OCI-LY1 (cell line): ENCODE measurements around the gene TRPV4.

Experiments used
- H2AFZ ChIP-seq: fragments of 200-600 bp; sonication (generic), shearing (Covaris generic); 2 replicates; pipeline ENCODE4 v1.6.0; 2014; ENCODE audit warnings: antibody characterized with exemption, mild to moderate bottlenecking, low read length
- H3F3A ChIP-seq: fragments of 200-600 bp; sonication (generic), shearing (Covaris generic); 2 replicates; pipeline ENCODE4 v1.6.0; 2014; ENCODE audit warnings: mild to moderate bottlenecking, antibody characterized with exemption, low read length, moderate library complexity; ENCODE audit not compliant: insufficient read depth
- H3K27ac ChIP-seq: fragments of 200-600 bp; sonication (generic); 2 replicates; pipeline ENCODE4 v1.5.1; 2014; ENCODE audit warnings: low read length, mixed run types, mild to moderate bottlenecking, low read depth; ENCODE audit not compliant: poor library complexity, severe bottlenecking
- H3K27me3 ChIP-seq: fragments of 200-600 bp; sonication (generic); 2 replicates; pipeline ENCODE4 v1.6.0; 2014; ENCODE audit warnings: antibody characterized with exemption, mild to moderate bottlenecking, low read length, moderate library complexity; ENCODE audit not compliant: insufficient read depth
- H3K36me3 ChIP-seq: fragments of 200-600 bp; sonication (generic); 2 replicates; pipeline ENCODE4 v1.6.1; 2014; ENCODE audit warnings: mild to moderate bottlenecking, antibody characterized with exemption, low read length, moderate library complexity, mixed read lengths; ENCODE audit not compliant: insufficient read depth
- H3K4me1 ChIP-seq: fragments of 200-600 bp; sonication (generic); 2 replicates; pipeline ENCODE4 v1.5.1; 2014; ENCODE audit warnings: mild to moderate bottlenecking, low read length, moderate library complexity; ENCODE audit not compliant: insufficient read depth, severe bottlenecking
- H3K4me2 ChIP-seq: fragments of 200-600 bp; sonication (generic), shearing (Covaris generic); 2 replicates; pipeline ENCODE4 v1.6.1; 2014; ENCODE audit warnings: low read length
- H3K4me3 ChIP-seq: fragments of 200-600 bp; sonication (generic); 2 replicates; pipeline ENCODE4 v1.5.1; 2014; ENCODE audit warnings: low read length, low read depth, mild to moderate bottlenecking, mixed read lengths; ENCODE audit not compliant: poor library complexity, severe bottlenecking
- H3K79me2 ChIP-seq: fragments of 200-600 bp; shearing (Covaris generic); 2 replicates; pipeline ENCODE4 v1.6.1; 2016; ENCODE audit warnings: mixed run types, low read length, mixed read lengths; ENCODE audit not compliant: insufficient read depth
- H3K9ac ChIP-seq: fragments of 200-600 bp; sonication (generic), shearing (Covaris generic); 2 replicates; pipeline ENCODE4 v1.6.1; 2014; ENCODE audit warnings: mild to moderate bottlenecking, low read length, mixed read lengths
- H3K9me2 ChIP-seq: fragments of 200-600 bp; sonication (generic), shearing (Covaris generic); 2 replicates; pipeline ENCODE4 v1.6.1; 2014; ENCODE audit warnings: low read depth, mild to moderate bottlenecking, low read length, mixed read lengths
- H3K9me3 ChIP-seq: fragments of 200-600 bp; shearing (Covaris generic); 2 replicates; pipeline ENCODE4 v1.6.1; 2014; ENCODE audit warnings: low read length, mixed read lengths
- H4K20me1 ChIP-seq: fragments of 200-600 bp; sonication (generic), shearing (Covaris generic); 2 replicates; pipeline ENCODE4 v1.6.0; 2016; ENCODE audit warnings: mild to moderate bottlenecking, low read length; ENCODE audit not compliant: insufficient read depth
- CTCF ChIP-seq: fragments of 200-600 bp; sonication (generic), shearing (Covaris generic); IDR thresholded peaks from 2 replicates; pipeline ENCODE4 v1.5.1; 2017; ENCODE audit warnings: mild to moderate bottlenecking, antibody characterized with exemption, low read length, moderate library complexity, mixed read lengths
- EZH2 ChIP-seq: fragments of 200-600 bp; sonication (generic), shearing (Covaris generic); IDR thresholded peaks from 2 replicates; pipeline ENCODE4 v1.8.0; 2017; ENCODE audit warnings: borderline replicate concordance, mixed run types, mild to moderate bottlenecking, antibody characterized with exemption, low read length, moderate library complexity, mixed read lengths

TRPV4 gene

GRCh38 chr12:109878247-109878625 is 45.0 kb upstream of the TRPV4 start:
- Histone ChIP-seq H3F3A (no peaks in the 10 kb centered on the region), H3K79me2 (no peaks in the 10 kb centered on the region), H3K9ac (no peak overlapping the region), H3K27ac (no peak overlapping the region), H2AFZ (no peak overlapping the region), H4K20me1 (no peaks in the 10 kb centered on the region), H3K4me3 (no peak overlapping the region), H3K27me3 (no peaks in the 10 kb centered on the region), H3K4me1 (peaks cover 22% of the 10 kb centered on the region), H3K4me2 (no peak overlapping the region), H3K9me2 (no peaks in the 10 kb centered on the region), H3K9me3 (no peaks in the 10 kb centered on the region), H3K36me3 (no peaks in the 10 kb centered on the region)
- no peak for TF ChIP-seq EZH2
- no peak for TF ChIP-seq CTCF

- Histone ChIP-seq H3K79me2 (no peaks in the 10 kb centered on the region), H2AFZ (no peak overlapping the region), H3K36me3 (no peaks in the 10 kb centered on the region), H3K9me3 (no peaks in the 10 kb centered on the region), H3K4me1 (peaks cover 22% of the 10 kb centered on the region), H3K9me2 (no peaks in the 10 kb centered on the region), H3K27me3 (no peaks in the 10 kb centered on the region), H3K4me3 (no peak overlapping the region), H3K4me2 (no peak overlapping the region), H3K27ac (no peak overlapping the region), H4K20me1 (no peaks in the 10 kb centered on the region), H3K9ac (no peak overlapping the region), H3F3A (no peaks in the 10 kb centered on the region)
- TF ChIP-seq CTCF = no peak
- no peak for TF ChIP-seq EZH2
Observed at GRCh38 chr12:109877504-109878246, 44.5 kb upstream of the TRPV4 start.

- H2AFZ ChIP-seq = no peak overlapping the region
- H3K9me3 ChIP-seq = no peaks in the 10 kb centered on the region
- TF ChIP-seq CTCF (no peak), EZH2 (no peak)
- no peaks in the 10 kb centered on the region for H3K9me2 ChIP-seq
- H3K36me3 ChIP-seq = no peaks in the 10 kb centered on the region
- no peak overlapping the region for H3K9ac ChIP-seq
- H3F3A ChIP-seq = no peaks in the 10 kb centered on the region
- H3K27ac ChIP-seq = no peak overlapping the region
- H3K27me3 ChIP-seq = no peaks in the 10 kb centered on the region
- peaks cover 22% of the 10 kb centered on the region for H3K4me1 ChIP-seq
- H3K4me3 ChIP-seq = no peak overlapping the region
- H4K20me1 ChIP-seq = no peaks in the 10 kb centered on the region
- no peak overlapping the region for H3K4me2 ChIP-seq
- H3K79me2 ChIP-seq = no peaks in the 10 kb centered on the region
Observed at GRCh38 chr12:109876406-109876805, 43.2 kb upstream of the TRPV4 start.
